ENCODE data around the gene MAFF. TPM values are rescaled to one million over a fixed set of nuclear protein-coding genes. Genes with fewer than 3 reads are reported as not detected.

MAFF gene
- total RNA-seq, 1 experiment from 2014 or later, result 26.0 TPM

GRCh38 chr22:38219632-38220031 is 17.8 kb downstream of the MAFF start:
- H3K27ac ChIP-seq (ENCODE audit: low read depth, low read length), result peak overlapping the region; percentile 79
- CTCF ChIA-PET, result interaction anchor here (2.3 kb wide), 1 partner anchor 11 kb away, joined by 6 read pairs; no protein-coding TSS in a partner anchor
- no TSS peak for BruUV-seq (replicated peaks)
- RAD21 ChIA-PET (ENCODE audit: low non-redundant PET in 1 of 2, low total read pairs in 2 of 2, uncharacterized antibody in 2 of 2, unreplicated experiment in 2 of 2), result interaction anchor here in 1 of 2 experiments (0.6 kb wide), 1 partner anchor 122 kb away, joined by 4 read pairs; no protein-coding TSS in a partner anchor
- H2AFZ ChIP-seq (ENCODE audit: low read depth, low read length, poor library complexity, severe bottlenecking), result no peak overlapping the region
- no peaks in the 10 kb centered on the region for H3K9me2 ChIP-seq (ENCODE audit: insufficient read depth)
- peaks cover 5% of the 10 kb centered on the region; the same call in 1 of the 2 replicates for H3K79me2 ChIP-seq (ENCODE audit: insufficient read depth, low read length)
- H3K4me1 ChIP-seq (ENCODE audit: control insufficient read depth in 1 of 2, insufficient read depth in 2 of 2, low read length in 2 of 2), result peaks cover 28 to 55% of the 10 kb centered on the region in 2 experiments
- peak overlapping the region; percentile 77 for H3K9ac ChIP-seq (ENCODE audit: low read length)
- H3K36me3 ChIP-seq (ENCODE audit: control insufficient read depth in 1 of 2, insufficient read depth in 2 of 2, low read length in 2 of 2), result peaks cover 0 to 13% of the 10 kb centered on the region in 2 experiments; a peak in 2 of 4 replicates
- TF ChIP-seq, protein P1, sequence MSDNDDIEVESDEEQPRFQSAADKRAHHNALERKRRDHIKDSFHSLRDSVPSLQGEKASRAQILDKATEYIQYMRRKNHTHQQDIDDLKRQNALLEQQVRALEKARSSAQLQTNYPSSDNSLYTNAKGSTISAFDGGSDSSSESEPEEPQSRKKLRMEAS (IDR thresholded peaks at IDR 0.05), result no peak
- POLR2A ChIA-PET, result interaction anchor here (1.0 to 1.4 kb wide), 2 partner anchors 10 to 17 kb away, joined by 6 to 8 read pairs; partner anchors contain the start of gene MAFF
- no peaks in the 10 kb centered on the region for H4K20me1 ChIP-seq (ENCODE audit: insufficient read depth)
- ATAC-seq (no peak), DNase-seq (ENCODE audit: low read depth, low spot score) (no peak)
- H3K27me3 ChIP-seq (ENCODE audit: insufficient read depth, low read length), result no peaks in the 10 kb centered on the region
- peak overlapping the region; percentile 70 for H3K4me2 ChIP-seq (ENCODE audit: low read length)
- no peak overlapping the region for H3K4me3 ChIP-seq (replicated peaks in 1 of 2; ENCODE audit: low read depth in 1 of 2, low read length in 2 of 2)
- intact Hi-C loops (cut with micrococcal nuclease), result loop anchor here (5.0 to 10.0 kb wide), 2 partner anchors 98 to 105 kb away; partner anchors contain the start of genes BAIAP2L2 and CSNK1E
- H3K9me3 ChIP-seq (ENCODE audit: control insufficient read depth in 1 of 2, insufficient read depth in 1 of 2, low read depth in 1 of 2, low read length in 2 of 2), result no peaks in the 10 kb centered on the region

DNA sequence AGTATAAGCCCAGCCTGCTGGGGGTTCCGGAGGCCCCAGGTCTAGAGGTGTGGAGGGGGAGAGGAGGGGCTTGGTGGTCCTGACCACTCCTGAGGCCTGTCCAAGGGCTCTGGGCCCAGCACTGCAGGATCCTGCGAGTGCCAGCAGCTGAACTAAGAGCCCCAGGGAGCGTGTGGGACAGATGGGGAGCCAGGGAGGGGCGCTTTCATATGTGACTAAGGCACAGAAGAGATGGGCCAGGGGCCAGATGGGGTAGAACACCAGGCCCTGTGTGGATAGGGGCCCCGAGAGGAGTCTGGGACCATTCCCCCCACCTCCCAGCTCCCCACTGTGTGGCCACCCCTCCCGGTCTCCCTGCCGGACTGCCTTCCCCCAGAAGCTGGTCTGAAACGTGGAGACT is 18.4 kb downstream of the MAFF start:
- CTCF ChIA-PET, result no interaction called here
- Histone ChIP-seq H3K4me3 (replicated peaks in 1 of 2; ENCODE audit: low read depth in 1 of 2, low read length in 2 of 2) (no peak overlapping the region), H3K9ac (ENCODE audit: low read length) (peak overlapping the region; percentile 77), H2AFZ (ENCODE audit: low read depth, low read length, poor library complexity, severe bottlenecking) (no peak overlapping the region), H4K20me1 (ENCODE audit: insufficient read depth) (no peaks in the 10 kb centered on the region), H3K4me2 (ENCODE audit: low read length) (peak overlapping the region; percentile 70; the same call in 1 of the 2 replicates), H3K79me2 (ENCODE audit: insufficient read depth, low read length) (peaks cover 3% of the 10 kb centered on the region; the same call in 1 of the 2 replicates), H3K36me3 (ENCODE audit: control insufficient read depth in 1 of 2, insufficient read depth in 2 of 2, low read length in 2 of 2) (peaks cover 0 to 10% of the 10 kb centered on the region in 2 experiments; a peak in 2 of 4 replicates), H3K9me2 (ENCODE audit: insufficient read depth) (no peaks in the 10 kb centered on the region), H3K9me3 (ENCODE audit: control insufficient read depth in 1 of 2, insufficient read depth in 1 of 2, low read depth in 1 of 2, low read length in 2 of 2) (no peaks in the 10 kb centered on the region), H3K4me1 (ENCODE audit: control insufficient read depth in 1 of 2, insufficient read depth in 2 of 2, low read length in 2 of 2) (peaks cover 26 to 50% of the 10 kb centered on the region in 2 experiments), H3K27ac (ENCODE audit: low read depth, low read length) (peak overlapping the region; percentile 79), H3K27me3 (ENCODE audit: insufficient read depth, low read length) (no peaks in the 10 kb centered on the region)
- POLR2A ChIA-PET, result interaction anchor here (1.0 kb wide), 1 partner anchor 9 kb away, joined by 8 read pairs; no protein-coding TSS in a partner anchor
- TF ChIP-seq SIN3A (IDR thresholded peaks at IDR 0.05; ENCODE audit: low read depth), result no peak
- no peak for TF ChIP-seq YY1 (IDR thresholded peaks at IDR 0.05; ENCODE audit: extremely low read depth, insufficient replicate concordance, low read depth, low read length)
- no peak for TF ChIP-seq EGR1 (IDR thresholded peaks at IDR 0.05; ENCODE audit: low read depth)
- no peak for TF ChIP-seq CBX3 (IDR thresholded peaks at IDR 0.05; ENCODE audit: low read depth)
- no peak for TF ChIP-seq ZNF274 (IDR thresholded peaks at IDR 0.05; ENCODE audit: low read depth, low read length)
- no peak for TF ChIP-seq ZFX (IDR thresholded peaks at IDR 0.05)
- TF ChIP-seq POLR2A (IDR thresholded peaks at IDR 0.05; ENCODE audit: borderline replicate concordance, extremely low read depth, insufficient read depth, insufficient read length), result no peak
- no peak for TF ChIP-seq ATF3 (IDR thresholded peaks at IDR 0.05)
- TF ChIP-seq, protein P1 (IDR thresholded peaks at IDR 0.05), result no peak
- TF ChIP-seq, protein P2, sequence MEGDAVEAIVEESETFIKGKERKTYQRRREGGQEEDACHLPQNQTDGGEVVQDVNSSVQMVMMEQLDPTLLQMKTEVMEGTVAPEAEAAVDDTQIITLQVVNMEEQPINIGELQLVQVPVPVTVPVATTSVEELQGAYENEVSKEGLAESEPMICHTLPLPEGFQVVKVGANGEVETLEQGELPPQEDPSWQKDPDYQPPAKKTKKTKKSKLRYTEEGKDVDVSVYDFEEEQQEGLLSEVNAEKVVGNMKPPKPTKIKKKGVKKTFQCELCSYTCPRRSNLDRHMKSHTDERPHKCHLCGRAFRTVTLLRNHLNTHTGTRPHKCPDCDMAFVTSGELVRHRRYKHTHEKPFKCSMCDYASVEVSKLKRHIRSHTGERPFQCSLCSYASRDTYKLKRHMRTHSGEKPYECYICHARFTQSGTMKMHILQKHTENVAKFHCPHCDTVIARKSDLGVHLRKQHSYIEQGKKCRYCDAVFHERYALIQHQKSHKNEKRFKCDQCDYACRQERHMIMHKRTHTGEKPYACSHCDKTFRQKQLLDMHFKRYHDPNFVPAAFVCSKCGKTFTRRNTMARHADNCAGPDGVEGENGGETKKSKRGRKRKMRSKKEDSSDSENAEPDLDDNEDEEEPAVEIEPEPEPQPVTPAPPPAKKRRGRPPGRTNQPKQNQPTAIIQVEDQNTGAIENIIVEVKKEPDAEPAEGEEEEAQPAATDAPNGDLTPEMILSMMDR (IDR thresholded peaks at IDR 0.05 in 2 of 3, conservative IDR thresholded peaks at IDR 0.05 in 1 of 3; ENCODE audit: borderline replicate concordance in 1 of 3, insufficient read depth in 1 of 3, low read depth in 2 of 3, low read length in 2 of 3), result no peak
- no peak for TF ChIP-seq EZH2phosphoT487 (IDR thresholded peaks at IDR 0.05; ENCODE audit: borderline replicate concordance)
- TF ChIP-seq EZH2 (IDR thresholded peaks at IDR 0.05), result no peak
- TF ChIP-seq RAD21 (IDR thresholded peaks at IDR 0.05; ENCODE audit: low read depth), result no peak
- DNase-seq (ENCODE audit: low read depth, low spot score), result no peak
- intact Hi-C loops (cut with micrococcal nuclease), result loop anchor here (10.0 kb wide), 1 partner anchor 105 kb away; the partner anchor contains the start of gene BAIAP2L2
- ATAC-seq, result no peak
- BruUV-seq (replicated peaks), result no TSS peak
- RAD21 ChIA-PET (ENCODE audit: low non-redundant PET in 1 of 2, low total read pairs in 2 of 2, uncharacterized antibody in 2 of 2, unreplicated experiment in 2 of 2), result no interaction called here
